Right lobe of liver (tissue), 6 donors: ENCODE data around the gene TMEM204. TPM values are rescaled to one million over a fixed set of nuclear protein-coding genes. Genes with fewer than 3 reads are reported as not detected.

Experiments
- ATAC-seq, 4 donors: fragments of 200-7000 bp; cut with Tn5 transposase; one replicate each; pipeline ENCODE4 v1.9.1; 2020; ENCODE audit warnings: mild to moderate bottlenecking in 4 of 4, moderate library complexity in 4 of 4
- DNase-seq, 3 donors: peaks; one replicate each; pipeline ENCODE4 v3.0.0-alpha.2; 2020
- H3K27ac ChIP-seq, 3 donors: fragments of 200-600 bp; one replicate each; pipeline ENCODE4 v1.8.0; 2022
- H3K27me3 ChIP-seq, 2 donors: fragments of 200-600 bp; one replicate each; pipeline ENCODE4 v1.8.0; 2022
- H3K36me3 ChIP-seq, 4 donors: fragments of 200-600 bp; sonication (generic) in 1 of 4; one replicate each; pipeline versions ENCODE4 v1.5.1 to v1.8.0; 2017 to 2022; ENCODE audit warnings: control low read depth in 1 of 4
- H3K4me1 ChIP-seq, 4 donors: fragments of 200-600 bp; sonication (generic) in 1 of 4; one replicate each; pipeline versions ENCODE4 v1.5.1 to v1.8.0; 2017 to 2022; ENCODE audit warnings: control low read depth in 1 of 4
- H3K4me3 ChIP-seq, 3 donors: fragments of 200-600 bp; one replicate each; pipeline ENCODE4 v1.8.0; 2022
- H3K9me3 ChIP-seq, 4 donors: fragments of 200-600 bp; sonication (generic) in 1 of 4; one replicate each; pipeline versions ENCODE4 v1.5.1 to v1.8.0; 2017 to 2022; ENCODE audit warnings: control low read depth in 1 of 4
- CTCF ChIP-seq, 4 donors: fragments of 200-600 bp in 3 of 4; fragments of 450-650 bp in 1 of 4; IDR thresholded peaks; one replicate each; pipeline versions ENCODE4 v1.5.1 to v1.8.0; 2016 to 2022; ENCODE audit warnings: antibody characterized with exemption in 4 of 4, mild to moderate bottlenecking in 2 of 4
- POLR2A ChIP-seq: fragments of 450-650 bp; IDR thresholded peaks from one replicate; pipeline ENCODE4 v1.6.1; 2017; ENCODE audit warnings: antibody characterized with exemption, mild to moderate bottlenecking
- WGBS: methylation state at CpG from one replicate; pipeline ENCODE4 v1.1.6; 2018; ENCODE audit warnings: low coverage, low lambda C conversion rate; ENCODE audit not compliant: insufficient coverage; ENCODE audit errors: missing lambda C conversion rate; 5-methylcytosine and 5-hydroxymethylcytosine counted together
- intact Hi-C, 2 donors: fragments of 100-400 bp; cut with DNase I; formaldehyde crosslinking; loops; one replicate each; pipeline versions ENCODE4 v1.11.2 to v1.14.1; 2022
- total RNA-seq, 6 experiments: library from RNA; depleted of rRNA in 2 of 6; stranded (reverse); fragments of >200 nt in 2 of 6; fragmentation: NEBNext Ultra II Directional in 3 of 6; extraction: Animal tissue kit (Norgen Biotek cat#: 25700) in 3 of 6; gene quantifications; one replicate each; pipeline versions ENCODE4 v1.1.0 to v1.2.4, GENCODE V29; 2016 to 2023
- donor health status: DM: no; HTN: yes; CAD: no.
- donor health status: DM: no; HTN: no; CAD: no.
- donor health status: DM: no; HTN: no; CAD: no.
- donor health status: DM: no; HTN: yes; CAD: no.
- donor health status: DM: no; HTN: yes; CAD: no.

TMEM204 gene
- total RNA-seq, 6 experiments from 2014 or later = 4.7 to 18.7 (median 8.9) TPM

- WGBS = 87% methylated on average over 7 of the region's 7 CpGs
- no peaks in the 10 kb centered on the region for H3K9me3 ChIP-seq
- H3K27ac ChIP-seq = no peak overlapping the region
- H3K27me3 ChIP-seq = no peaks in the 10 kb centered on the region
- H3K4me3 ChIP-seq = no peak overlapping the region
- TF ChIP-seq POLR2A = no peak
- TF ChIP-seq CTCF (IDR thresholded peaks at IDR 0.05) = no peak
- H3K4me1 ChIP-seq = no peaks in the 10 kb centered on the region
- ATAC-seq (no peak), DNase-seq (no peak)
- H3K36me3 ChIP-seq = peaks cover 0 to 3% (median 0%) of the 10 kb centered on the region in 4 donors
- intact Hi-C loops = no loop called here
Observed at GRCh38 chr16:1601031-1601430, 67.6 kb downstream of the TMEM204 start.

GRCh38 chr16:1601489-1601888 lies 68.0 kb downstream of the TMEM204 start:
- intact Hi-C loops = no loop called here
- Histone ChIP-seq H3K36me3 (peaks cover 0 to 3% (median 0%) of the 10 kb centered on the region in 4 donors), H3K4me3 (no peak overlapping the region), H3K27ac (no peak overlapping the region), H3K9me3 (no peaks in the 10 kb centered on the region), H3K4me1 (no peaks in the 10 kb centered on the region), H3K27me3 (no peaks in the 10 kb centered on the region)
- 60% methylated on average over 1 of the region's 6 CpGs for whole genome bisulfite sequencing
- no peak for ATAC-seq
- DNase-seq = no peak
- TF ChIP-seq POLR2A (no peak), CTCF (IDR thresholded peaks at IDR 0.05) (no peak)

- Histone ChIP-seq H3K9me3 (no peaks in the 10 kb centered on the region), H3K4me3 (no peak overlapping the region), H3K4me1 (no peaks in the 10 kb centered on the region), H3K36me3 (peaks cover 0 to 3% (median 0%) of the 10 kb centered on the region in 4 donors), H3K27me3 (no peaks in the 10 kb centered on the region), H3K27ac (no peak overlapping the region)
- ATAC-seq (no peak), DNase-seq (no peak)
- WGBS = 100% methylated on average over 2 of the region's 20 CpGs
- no peak for TF ChIP-seq POLR2A
- no peak for TF ChIP-seq CTCF (IDR thresholded peaks at IDR 0.05)
- intact Hi-C loops = no loop called here
Observed at GRCh38 chr16:1602285-1602684, 68.8 kb downstream of the TMEM204 start.

Other genes with a start within 250 kb of the TMEM204 start
- gene UBE2I, start 224.0 kb upstream of the TMEM204 start, total RNA-seq = 10 to 100 TPM; 25.0 to 48.0 (median 39.3) TPM
- gene BAIAP3, start 200.0 kb upstream of the TMEM204 start, total RNA-seq = 1 to 10 TPM; 5.4 to 7.6 (median 5.8) TPM
- gene TSR3, start 181.8 kb upstream of the TMEM204 start, total RNA-seq = 10 to 100 TPM; 20.7 to 66.5 (median 24.5) TPM
- 10 to 100 TPM; 44.3 to 72.8 (median 63.0) TPM for gene GNPTG, start 181.7 kb upstream of the TMEM204 start, total RNA-seq
- gene UNKL, start 119.0 kb upstream of the TMEM204 start, total RNA-seq = 10 to 100 TPM in 4 of 6 experiments, 1 to 10 TPM in 2; 9.0 to 14.2 (median 12.0) TPM
- gene UQCC4, start 112.9 kb upstream of the TMEM204 start, total RNA-seq = 10 to 100 TPM in 1 of 6 experiments, 1 to 10 TPM in 5; 5.6 to 11.5 (median 6.0) TPM
- gene PERCC1, start 102.6 kb upstream of the TMEM204 start, total RNA-seq = not detected
- 1 to 10 TPM in 2 of 6 experiments, under 1 TPM in 3, not detected in 1; 0.25 to 1.7 (median 0.79) TPM for gene CCDC154, start 89.1 kb upstream of the TMEM204 start, total RNA-seq
- gene CLCN7, start 58.6 kb upstream of the TMEM204 start, total RNA-seq = 10 to 100 TPM; 36.0 to 50.8 (median 40.8) TPM
- gene PTX4, start 44.7 kb upstream of the TMEM204 start, total RNA-seq = not detected
- 10 to 100 TPM in 5 of 6 experiments, 1 to 10 TPM in 1; 9.5 to 31.0 (median 20.8) TPM for gene TELO2, start 40.3 kb upstream of the TMEM204 start, total RNA-seq
- 1 to 10 TPM; 2.9 to 8.9 (median 5.4) TPM for gene IFT140, start 78.4 kb downstream of the TMEM204 start, total RNA-seq
- gene CRAMP1, start 78.7 kb downstream of the TMEM204 start, total RNA-seq = 1 to 10 TPM; 2.9 to 8.4 (median 5.8) TPM
- gene JPT2, start 144.6 kb downstream of the TMEM204 start, total RNA-seq = 10 to 100 TPM; 31.0 to 47.7 (median 38.7) TPM
- 10 to 100 TPM in 5 of 6 experiments, 1 to 10 TPM in 1; 8.7 to 37.3 (median 23.0) TPM for gene MAPK8IP3, start 172.5 kb downstream of the TMEM204 start, total RNA-seq
- gene NME3, start 237.9 kb downstream of the TMEM204 start, total RNA-seq = 10 to 100 TPM; 17.9 to 36.1 (median 23.2) TPM
- 10 to 100 TPM in 1 of 6 experiments, 1 to 10 TPM in 5; 3.8 to 11.1 (median 5.0) TPM for gene EME2, start 239.1 kb downstream of the TMEM204 start, total RNA-seq
- gene MRPS34, start 239.5 kb downstream of the TMEM204 start, total RNA-seq = 10 to 100 TPM; 42.5 to 90.5 (median 52.9) TPM
- 10 to 100 TPM; 18.6 to 42.5 (median 34.5) TPM for gene SPSB3, start 248.9 kb downstream of the TMEM204 start, total RNA-seq
- gene NUBP2, start 249.3 kb downstream of the TMEM204 start, total RNA-seq = 10 to 100 TPM; 21.1 to 90.3 (median 32.6) TPM